Coronary artery (tissue), 2 donors: Measurements from ENCODE around the gene PHRF1.

Experiments
- DNase-seq: peaks from one replicate; pipeline ENCODE4 v3.0.0-alpha.2; 2017; ENCODE audit warnings: low spot score
- H3K27ac ChIP-seq, 2 donors: fragments of 200-600 bp; sonication (generic); one replicate each; pipeline ENCODE4 v1.5.1; 2016 to 2019
- H3K4me3 ChIP-seq: fragments of 200-600 bp; sonication (generic); 2 replicates; pipeline ENCODE4 v1.5.1; 2016; ENCODE audit warnings: mild to moderate bottlenecking, moderate library complexity
- TF ChIP-seq, protein P1 (sequence below): fragments of 200-600 bp; sonication (generic); IDR thresholded peaks from one replicate; pipeline ENCODE4 v1.5.1; 2019; ENCODE audit warnings: antibody characterized with exemption

Gene PHRF1

DNA sequence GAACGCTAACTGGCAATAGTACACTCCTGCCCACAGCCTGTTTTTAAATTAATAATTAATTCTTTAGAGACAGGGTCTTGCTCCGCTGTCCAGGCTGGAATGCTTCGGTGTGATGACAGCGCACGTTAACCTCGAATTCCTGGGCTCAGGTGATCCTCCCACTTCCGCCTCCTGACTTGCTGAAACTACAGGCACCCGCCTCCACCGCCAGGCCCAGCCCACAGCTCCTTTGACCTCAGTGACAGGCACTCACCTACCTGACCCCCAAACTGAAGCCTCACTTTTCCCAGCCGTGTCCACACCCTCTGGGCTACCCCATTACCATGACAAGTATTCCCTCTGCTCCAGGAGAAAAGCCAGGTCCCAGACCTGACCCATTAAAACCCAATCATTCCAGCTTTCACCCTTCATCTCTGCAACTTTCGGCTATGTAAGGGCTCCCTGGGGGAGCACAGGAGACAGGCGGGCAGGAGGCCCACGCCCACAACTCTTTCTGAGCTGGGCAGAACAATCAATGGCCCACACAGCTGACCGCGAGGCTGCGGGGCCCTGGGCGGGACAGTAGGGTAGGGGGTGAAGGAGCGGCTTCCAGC lies 16.5 kb upstream of the PHRF1 start:
- DNase-seq: no peak
- Histone ChIP-seq H3K4me3 (peak overlapping the region; percentile 83), H3K27ac (no peak overlapping the region)
- TF ChIP-seq, protein P1, sequence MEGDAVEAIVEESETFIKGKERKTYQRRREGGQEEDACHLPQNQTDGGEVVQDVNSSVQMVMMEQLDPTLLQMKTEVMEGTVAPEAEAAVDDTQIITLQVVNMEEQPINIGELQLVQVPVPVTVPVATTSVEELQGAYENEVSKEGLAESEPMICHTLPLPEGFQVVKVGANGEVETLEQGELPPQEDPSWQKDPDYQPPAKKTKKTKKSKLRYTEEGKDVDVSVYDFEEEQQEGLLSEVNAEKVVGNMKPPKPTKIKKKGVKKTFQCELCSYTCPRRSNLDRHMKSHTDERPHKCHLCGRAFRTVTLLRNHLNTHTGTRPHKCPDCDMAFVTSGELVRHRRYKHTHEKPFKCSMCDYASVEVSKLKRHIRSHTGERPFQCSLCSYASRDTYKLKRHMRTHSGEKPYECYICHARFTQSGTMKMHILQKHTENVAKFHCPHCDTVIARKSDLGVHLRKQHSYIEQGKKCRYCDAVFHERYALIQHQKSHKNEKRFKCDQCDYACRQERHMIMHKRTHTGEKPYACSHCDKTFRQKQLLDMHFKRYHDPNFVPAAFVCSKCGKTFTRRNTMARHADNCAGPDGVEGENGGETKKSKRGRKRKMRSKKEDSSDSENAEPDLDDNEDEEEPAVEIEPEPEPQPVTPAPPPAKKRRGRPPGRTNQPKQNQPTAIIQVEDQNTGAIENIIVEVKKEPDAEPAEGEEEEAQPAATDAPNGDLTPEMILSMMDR: no peak

DNA sequence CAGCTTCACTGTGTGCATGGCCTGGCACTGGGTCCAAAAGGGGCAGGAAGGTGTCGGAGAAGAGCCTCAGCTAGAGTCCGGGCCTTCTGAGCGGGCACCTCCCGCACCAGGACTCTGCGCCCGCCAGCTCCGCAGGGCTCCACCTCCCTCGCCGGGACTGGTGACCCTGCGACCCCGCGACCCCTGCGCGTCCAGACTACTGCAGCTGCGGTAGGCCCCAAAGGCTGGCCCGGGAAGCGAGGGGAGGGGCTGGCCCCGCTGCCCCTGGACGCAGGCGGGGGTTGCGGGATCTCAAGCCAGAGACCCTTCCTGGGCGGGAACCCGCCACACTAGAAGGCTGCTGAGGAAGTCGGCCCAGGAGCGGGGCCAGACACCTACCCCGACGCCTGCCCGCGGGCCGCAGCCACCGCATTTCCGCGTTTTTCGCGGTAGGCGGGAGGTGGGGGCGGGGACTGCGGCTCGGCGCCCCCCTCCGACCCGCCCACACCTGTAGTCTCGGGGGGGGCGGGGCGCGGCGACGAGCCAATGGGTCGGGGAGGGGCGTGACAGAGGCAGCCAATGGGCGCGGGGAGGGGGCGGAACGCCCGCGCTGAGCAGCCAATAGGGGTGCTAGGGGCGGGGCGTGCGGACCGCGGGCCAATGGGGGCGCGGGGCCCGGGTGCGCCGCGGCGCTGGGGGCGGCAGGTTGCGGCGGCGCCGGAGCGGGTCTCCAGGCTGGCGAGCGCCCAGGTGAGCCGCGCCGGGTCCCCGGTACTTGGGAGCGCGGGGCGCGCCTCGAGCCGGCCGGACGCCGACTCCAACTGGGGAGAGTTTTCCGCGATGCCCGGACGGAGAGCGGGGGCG lies 15.7 kb upstream of the PHRF1 start, which contains the start of the genes LMNTD2 and RASSF7:
Gene LMNTD2 (minus strand): TSS at position 434 of the 843 bp plus-strand sequence. CDS start 22 bp downstream, at position 412.
Gene RASSF7 (plus strand): TSS at position 666 of the 843 bp plus-strand sequence. CDS start 799 bp downstream, outside the sequence.
- peak within 1 kb of the TSS in 1 of 2 donors; percentile 9 for H3K27ac ChIP-seq
- DNase-seq: peak; percentile 89
- peak within 1 kb of the TSS; percentile 83 for H3K4me3 ChIP-seq
- TF ChIP-seq, protein P1: no peak

DNA sequence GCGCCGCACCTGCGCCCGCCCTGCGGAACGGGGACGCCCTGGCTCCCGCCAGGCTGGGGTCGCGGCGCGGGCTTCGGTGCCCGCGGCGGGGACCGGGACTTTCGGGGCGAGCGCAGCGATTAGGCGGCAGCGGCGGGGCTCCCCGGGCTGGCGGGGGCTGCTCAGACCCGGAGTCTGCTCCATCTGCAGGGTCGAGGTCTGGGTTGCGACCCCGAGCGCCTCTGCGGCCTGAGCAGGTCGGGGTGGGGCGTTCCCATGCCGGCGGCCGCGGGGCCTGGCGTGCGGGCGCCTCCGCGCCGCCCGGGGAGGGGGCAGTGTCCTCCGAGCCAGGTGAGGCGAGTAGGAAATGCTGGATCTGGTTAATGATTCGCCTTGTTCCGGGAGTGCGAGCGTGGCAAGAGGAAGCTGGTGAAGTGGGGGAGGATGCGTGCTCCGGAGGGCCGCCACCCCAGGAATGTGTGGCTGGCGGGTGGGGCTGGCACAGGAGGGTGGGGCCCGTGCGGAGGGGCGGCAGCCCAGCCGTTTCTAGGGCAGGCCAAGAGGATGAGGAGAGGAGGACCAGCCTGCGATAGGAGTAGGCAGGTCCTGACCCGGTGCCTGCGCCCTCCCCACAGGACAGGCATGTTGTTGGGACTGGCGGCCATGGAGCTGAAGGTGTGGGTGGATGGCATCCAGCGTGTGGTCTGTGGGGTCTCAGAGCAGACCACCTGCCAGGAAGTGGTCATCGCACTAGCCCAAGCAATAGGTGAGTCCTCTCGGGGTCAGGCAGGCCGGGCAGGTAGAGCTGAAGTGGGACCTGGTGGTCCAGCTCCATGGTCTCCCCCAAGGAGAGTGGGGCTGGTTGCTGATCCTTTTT lies 14.9 kb upstream of the PHRF1 start:
- Histone ChIP-seq H3K27ac (peak overlapping the region in 1 of 2 donors; percentile 9), H3K4me3 (peak overlapping the region; percentile 83)
- no peak for DNase-seq
- TF ChIP-seq, protein P1: no peak

DNA sequence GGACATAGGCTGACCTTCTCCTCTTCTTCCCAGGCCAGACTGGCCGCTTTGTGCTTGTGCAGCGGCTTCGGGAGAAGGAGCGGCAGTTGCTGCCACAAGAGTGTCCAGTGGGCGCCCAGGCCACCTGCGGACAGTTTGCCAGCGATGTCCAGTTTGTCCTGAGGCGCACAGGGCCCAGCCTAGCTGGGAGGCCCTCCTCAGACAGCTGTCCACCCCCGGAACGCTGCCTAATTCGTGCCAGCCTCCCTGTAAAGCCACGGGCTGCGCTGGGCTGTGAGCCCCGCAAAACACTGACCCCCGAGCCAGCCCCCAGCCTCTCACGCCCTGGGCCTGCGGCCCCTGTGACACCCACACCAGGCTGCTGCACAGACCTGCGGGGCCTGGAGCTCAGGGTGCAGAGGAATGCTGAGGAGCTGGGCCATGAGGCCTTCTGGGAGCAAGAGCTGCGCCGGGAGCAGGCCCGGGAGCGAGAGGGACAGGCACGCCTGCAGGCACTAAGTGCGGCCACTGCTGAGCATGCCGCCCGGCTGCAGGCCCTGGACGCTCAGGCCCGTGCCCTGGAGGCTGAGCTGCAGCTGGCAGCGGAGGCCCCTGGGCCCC lies 14.1 kb upstream of the PHRF1 start:
- TF ChIP-seq, protein P1: no peak
- H3K27ac ChIP-seq: no peak overlapping the region
- no peak for DNase-seq
- H3K4me3 ChIP-seq: no peak overlapping the region

DNA sequence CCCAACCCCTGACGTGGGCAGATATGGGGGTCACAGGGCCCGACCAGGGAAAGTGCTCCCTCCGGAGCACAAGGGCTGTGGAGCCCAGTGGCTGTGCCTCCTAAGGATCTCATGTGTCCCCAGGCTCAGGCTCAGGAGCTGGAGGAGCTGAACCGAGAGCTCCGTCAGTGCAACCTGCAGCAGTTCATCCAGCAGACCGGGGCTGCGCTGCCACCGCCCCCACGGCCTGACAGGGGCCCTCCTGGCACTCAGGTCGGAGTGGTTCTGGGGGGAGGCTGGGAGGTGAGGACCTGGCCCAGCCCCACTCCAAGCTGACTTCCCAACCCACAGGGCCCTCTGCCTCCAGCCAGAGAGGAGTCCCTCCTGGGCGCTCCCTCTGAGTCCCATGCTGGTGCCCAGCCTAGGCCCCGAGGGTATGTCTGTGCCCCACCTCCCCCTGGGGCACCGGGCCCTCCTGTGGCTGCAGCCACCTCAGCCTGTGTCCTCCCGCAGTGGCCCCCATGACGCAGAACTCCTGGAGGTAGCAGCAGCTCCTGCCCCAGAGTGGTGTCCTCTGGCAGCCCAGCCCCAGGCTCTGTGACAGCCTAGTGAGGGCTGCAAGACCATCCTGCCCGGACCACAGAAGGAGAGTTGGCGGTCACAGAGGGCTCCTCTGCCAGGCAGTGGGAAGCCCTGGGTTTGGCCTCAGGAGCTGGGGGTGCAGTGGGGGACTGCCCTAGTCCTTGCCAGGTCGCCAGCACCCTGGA lies 13.0 kb upstream of the PHRF1 start:
- no peak for DNase-seq
- TF ChIP-seq, protein P1: no peak
- Histone ChIP-seq H3K4me3 (no peak overlapping the region), H3K27ac (no peak overlapping the region)
